ENCODE results near the gene TTLL10.

TTLL10 gene

GRCh38 chr1:1210726-1211540 lies 37.3 kb downstream of the TTLL10 start:
- DNase-seq: no peak

- DNase-seq: no peak
Observed at GRCh38 chr1:1211541-1212441, 38.1 kb downstream of the TTLL10 start.

- no peak for DNase-seq
Observed at GRCh38 chr1:1212780-1213344, 39.2 kb downstream of the TTLL10 start.

- DNase-seq: no peak
Observed at GRCh38 chr1:1213345-1214265, 39.9 kb downstream of the TTLL10 start, which contains the start of gene TNFRSF4. Gene TNFRSF4, minus strand, starts transcription at chr1:1214153. Its CDS starts 26 bp downstream, at chr1:1214127.

- no peak for DNase-seq
Observed at GRCh38 chr1:1215080-1215676, 41.5 kb downstream of the TTLL10 start.

GRCh38 chr1:1215881-1216605 lies 42.4 kb downstream of the TTLL10 start:
- no peak for DNase-seq

- no peak for DNase-seq
Observed at GRCh38 chr1:1216770-1217620, 43.3 kb downstream of the TTLL10 start.

- peak in 1 of 2 donors; percentile 6 for DNase-seq
Observed at GRCh38 chr1:1217621-1218523, 44.2 kb downstream of the TTLL10 start.

GRCh38 chr1:1218524-1219200 lies 45.0 kb downstream of the TTLL10 start:
- DNase-seq: no peak

- DNase-seq: no peak
Observed at GRCh38 chr1:1219341-1219740, 45.7 kb downstream of the TTLL10 start.

GRCh38 chr1:1220197-1220596 lies 46.5 kb downstream of the TTLL10 start:
- DNase-seq: no peak

- DNase-seq: no peak
Observed at GRCh38 chr1:1221887-1222574, 48.4 kb downstream of the TTLL10 start.

GRCh38 chr1:1222575-1223225 lies 49.0 kb downstream of the TTLL10 start:
- no peak for DNase-seq

- no peak for DNase-seq
Observed at GRCh38 chr1:1223321-1223720, 49.6 kb downstream of the TTLL10 start.

- DNase-seq: no peak
Observed at GRCh38 chr1:1223891-1224290, 50.2 kb downstream of the TTLL10 start.

GRCh38 chr1:1225238-1225845 lies 51.7 kb downstream of the TTLL10 start:
- no peak for DNase-seq

GRCh38 chr1:1225913-1226312 lies 52.2 kb downstream of the TTLL10 start:
- peak in 1 of 2 donors; percentile 1 for DNase-seq
